ENCODE results near the gene TALDO1.

DNA sequence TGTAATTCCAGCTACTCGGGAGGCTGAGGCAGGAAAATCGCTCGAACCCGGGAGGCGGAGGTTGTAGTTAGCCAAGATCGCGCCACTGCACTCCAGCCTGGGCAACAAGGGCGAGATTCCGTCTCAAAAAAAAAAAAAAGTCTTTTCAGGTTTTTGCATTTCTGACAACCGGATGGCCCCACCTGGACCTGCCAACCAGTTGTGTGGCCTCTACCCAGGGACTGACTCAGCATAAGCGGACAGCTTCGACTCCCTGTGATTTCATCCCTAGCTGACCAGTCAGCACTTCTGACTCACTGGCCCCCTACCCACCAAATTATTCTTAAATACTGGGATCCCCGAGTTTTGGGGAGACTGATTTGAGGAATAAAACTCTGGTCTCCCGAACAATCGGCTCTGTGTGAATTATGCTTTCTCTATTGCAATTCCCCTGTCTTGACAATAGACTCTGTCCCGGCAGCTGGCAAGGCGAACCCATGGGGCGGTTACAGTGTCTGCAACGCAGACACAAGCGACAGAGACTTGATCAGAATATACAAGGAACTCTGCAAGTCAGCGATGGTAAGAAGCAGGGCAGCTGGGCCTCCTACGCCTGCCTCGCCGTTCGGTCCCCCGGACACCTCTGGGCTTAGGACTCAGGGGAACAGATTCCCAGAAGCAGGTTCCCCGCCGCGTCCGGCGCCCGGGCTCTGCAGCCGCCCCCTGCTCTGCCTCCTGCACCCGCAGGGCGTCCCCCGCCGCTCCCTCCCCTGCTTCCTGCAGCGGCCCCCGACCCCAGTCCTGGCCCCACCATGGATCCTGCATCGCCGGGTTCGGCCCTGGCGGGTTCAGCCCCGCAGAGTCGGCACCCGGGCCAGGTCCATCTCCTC lies 741 bp upstream of the TALDO1 start:
- TF ChIP-seq, protein P1, sequence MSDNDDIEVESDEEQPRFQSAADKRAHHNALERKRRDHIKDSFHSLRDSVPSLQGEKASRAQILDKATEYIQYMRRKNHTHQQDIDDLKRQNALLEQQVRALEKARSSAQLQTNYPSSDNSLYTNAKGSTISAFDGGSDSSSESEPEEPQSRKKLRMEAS (IDR thresholded peaks at IDR 0.05): no peak
- TF ChIP-seq, protein P2, sequence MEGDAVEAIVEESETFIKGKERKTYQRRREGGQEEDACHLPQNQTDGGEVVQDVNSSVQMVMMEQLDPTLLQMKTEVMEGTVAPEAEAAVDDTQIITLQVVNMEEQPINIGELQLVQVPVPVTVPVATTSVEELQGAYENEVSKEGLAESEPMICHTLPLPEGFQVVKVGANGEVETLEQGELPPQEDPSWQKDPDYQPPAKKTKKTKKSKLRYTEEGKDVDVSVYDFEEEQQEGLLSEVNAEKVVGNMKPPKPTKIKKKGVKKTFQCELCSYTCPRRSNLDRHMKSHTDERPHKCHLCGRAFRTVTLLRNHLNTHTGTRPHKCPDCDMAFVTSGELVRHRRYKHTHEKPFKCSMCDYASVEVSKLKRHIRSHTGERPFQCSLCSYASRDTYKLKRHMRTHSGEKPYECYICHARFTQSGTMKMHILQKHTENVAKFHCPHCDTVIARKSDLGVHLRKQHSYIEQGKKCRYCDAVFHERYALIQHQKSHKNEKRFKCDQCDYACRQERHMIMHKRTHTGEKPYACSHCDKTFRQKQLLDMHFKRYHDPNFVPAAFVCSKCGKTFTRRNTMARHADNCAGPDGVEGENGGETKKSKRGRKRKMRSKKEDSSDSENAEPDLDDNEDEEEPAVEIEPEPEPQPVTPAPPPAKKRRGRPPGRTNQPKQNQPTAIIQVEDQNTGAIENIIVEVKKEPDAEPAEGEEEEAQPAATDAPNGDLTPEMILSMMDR (IDR thresholded peaks at IDR 0.05; ENCODE audit: low read depth, low read length, missing input control): no peak
- TF ChIP-seq HNF4A (conservative IDR thresholded peaks at IDR 0.05) (no peak), SP1 (IDR thresholded peaks at IDR 0.05) (no peak), JUND (IDR thresholded peaks at IDR 0.05) (no peak), YY1 (IDR thresholded peaks at IDR 0.05) (no peak), NR2F2 (IDR thresholded peaks at IDR 0.05) (no peak), TAF1 (conservative IDR thresholded peaks at IDR 0.05) (no peak), RAD21 (IDR thresholded peaks at IDR 0.05) (no peak)
- TF ChIP-seq, protein P3, sequence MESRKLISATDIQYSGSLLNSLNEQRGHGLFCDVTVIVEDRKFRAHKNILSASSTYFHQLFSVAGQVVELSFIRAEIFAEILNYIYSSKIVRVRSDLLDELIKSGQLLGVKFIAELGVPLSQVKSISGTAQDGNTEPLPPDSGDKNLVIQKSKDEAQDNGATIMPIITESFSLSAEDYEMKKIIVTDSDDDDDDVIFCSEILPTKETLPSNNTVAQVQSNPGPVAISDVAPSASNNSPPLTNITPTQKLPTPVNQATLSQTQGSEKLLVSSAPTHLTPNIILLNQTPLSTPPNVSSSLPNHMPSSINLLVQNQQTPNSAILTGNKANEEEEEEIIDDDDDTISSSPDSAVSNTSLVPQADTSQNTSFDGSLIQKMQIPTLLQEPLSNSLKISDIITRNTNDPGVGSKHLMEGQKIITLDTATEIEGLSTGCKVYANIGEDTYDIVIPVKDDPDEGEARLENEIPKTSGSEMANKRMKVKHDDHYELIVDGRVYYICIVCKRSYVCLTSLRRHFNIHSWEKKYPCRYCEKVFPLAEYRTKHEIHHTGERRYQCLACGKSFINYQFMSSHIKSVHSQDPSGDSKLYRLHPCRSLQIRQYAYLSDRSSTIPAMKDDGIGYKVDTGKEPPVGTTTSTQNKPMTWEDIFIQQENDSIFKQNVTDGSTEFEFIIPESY (IDR thresholded peaks at IDR 0.05): no peak
- TF ChIP-seq, protein P4, sequence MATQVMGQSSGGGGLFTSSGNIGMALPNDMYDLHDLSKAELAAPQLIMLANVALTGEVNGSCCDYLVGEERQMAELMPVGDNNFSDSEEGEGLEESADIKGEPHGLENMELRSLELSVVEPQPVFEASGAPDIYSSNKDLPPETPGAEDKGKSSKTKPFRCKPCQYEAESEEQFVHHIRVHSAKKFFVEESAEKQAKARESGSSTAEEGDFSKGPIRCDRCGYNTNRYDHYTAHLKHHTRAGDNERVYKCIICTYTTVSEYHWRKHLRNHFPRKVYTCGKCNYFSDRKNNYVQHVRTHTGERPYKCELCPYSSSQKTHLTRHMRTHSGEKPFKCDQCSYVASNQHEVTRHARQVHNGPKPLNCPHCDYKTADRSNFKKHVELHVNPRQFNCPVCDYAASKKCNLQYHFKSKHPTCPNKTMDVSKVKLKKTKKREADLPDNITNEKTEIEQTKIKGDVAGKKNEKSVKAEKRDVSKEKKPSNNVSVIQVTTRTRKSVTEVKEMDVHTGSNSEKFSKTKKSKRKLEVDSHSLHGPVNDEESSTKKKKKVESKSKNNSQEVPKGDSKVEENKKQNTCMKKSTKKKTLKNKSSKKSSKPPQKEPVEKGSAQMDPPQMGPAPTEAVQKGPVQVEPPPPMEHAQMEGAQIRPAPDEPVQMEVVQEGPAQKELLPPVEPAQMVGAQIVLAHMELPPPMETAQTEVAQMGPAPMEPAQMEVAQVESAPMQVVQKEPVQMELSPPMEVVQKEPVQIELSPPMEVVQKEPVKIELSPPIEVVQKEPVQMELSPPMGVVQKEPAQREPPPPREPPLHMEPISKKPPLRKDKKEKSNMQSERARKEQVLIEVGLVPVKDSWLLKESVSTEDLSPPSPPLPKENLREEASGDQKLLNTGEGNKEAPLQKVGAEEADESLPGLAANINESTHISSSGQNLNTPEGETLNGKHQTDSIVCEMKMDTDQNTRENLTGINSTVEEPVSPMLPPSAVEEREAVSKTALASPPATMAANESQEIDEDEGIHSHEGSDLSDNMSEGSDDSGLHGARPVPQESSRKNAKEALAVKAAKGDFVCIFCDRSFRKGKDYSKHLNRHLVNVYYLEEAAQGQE (IDR thresholded peaks at IDR 0.05): no peak
- TF ChIP-seq, protein P5, sequence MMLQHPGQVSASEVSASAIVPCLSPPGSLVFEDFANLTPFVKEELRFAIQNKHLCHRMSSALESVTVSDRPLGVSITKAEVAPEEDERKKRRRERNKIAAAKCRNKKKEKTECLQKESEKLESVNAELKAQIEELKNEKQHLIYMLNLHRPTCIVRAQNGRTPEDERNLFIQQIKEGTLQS (IDR thresholded peaks at IDR 0.05): no peak
